Peyer's patch (tissue), 4 donors: ENCODE measurements around the gene RUNDC3A.

ENCODE experiments used
- POLR2A ChIP-seq, 2 donors: fragments of 450-650 bp; IDR thresholded peaks; one replicate each; pipeline ENCODE4 v1.5.1; 2017; ENCODE audit warnings: antibody characterized with exemption in 2 of 2, mild to moderate bottlenecking in 2 of 2, moderate library complexity in 2 of 2
- TF ChIP-seq, protein P1 (sequence below), 6 experiments: fragments of 450-650 bp in 4 of 6; fragments of 200-600 bp in 2 of 6; sonication (generic) in 1 of 6; IDR thresholded peaks; one replicate each; pipeline ENCODE4 v1.5.1; 2017 to 2019; ENCODE audit warnings: antibody characterized with exemption in 6 of 6, mild to moderate bottlenecking in 3 of 6, moderate library complexity in 1 of 6

DNA sequence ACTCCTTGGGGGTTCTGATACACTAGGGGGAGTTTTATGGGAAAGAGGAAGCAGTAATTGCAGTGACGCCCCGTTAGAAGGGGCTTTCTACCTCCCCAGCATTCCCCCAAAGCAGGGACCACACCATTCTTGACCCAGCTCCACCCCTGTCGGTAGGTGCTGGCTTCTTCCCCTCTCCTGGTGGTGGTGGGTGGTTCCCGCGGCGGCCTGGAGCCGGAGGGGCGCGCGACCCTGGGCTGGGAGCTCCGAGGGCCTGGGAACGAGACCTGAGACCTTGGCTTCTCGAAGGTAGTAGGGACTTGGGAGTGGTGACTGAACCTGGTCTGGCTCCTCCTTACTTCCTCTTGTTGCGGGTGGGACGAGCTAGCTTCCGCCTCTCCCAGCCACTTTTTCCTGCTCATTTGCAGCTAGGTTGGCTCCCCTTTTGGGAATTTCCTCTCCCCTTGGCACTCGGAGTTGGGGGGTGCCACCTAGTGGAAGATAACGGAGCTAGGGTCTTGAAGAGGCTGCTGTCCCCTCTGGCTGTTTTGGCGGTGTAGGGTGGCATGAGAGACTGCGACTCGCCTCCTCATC, 37.1 kb downstream of the RUNDC3A start:
- TF ChIP-seq, protein P1, sequence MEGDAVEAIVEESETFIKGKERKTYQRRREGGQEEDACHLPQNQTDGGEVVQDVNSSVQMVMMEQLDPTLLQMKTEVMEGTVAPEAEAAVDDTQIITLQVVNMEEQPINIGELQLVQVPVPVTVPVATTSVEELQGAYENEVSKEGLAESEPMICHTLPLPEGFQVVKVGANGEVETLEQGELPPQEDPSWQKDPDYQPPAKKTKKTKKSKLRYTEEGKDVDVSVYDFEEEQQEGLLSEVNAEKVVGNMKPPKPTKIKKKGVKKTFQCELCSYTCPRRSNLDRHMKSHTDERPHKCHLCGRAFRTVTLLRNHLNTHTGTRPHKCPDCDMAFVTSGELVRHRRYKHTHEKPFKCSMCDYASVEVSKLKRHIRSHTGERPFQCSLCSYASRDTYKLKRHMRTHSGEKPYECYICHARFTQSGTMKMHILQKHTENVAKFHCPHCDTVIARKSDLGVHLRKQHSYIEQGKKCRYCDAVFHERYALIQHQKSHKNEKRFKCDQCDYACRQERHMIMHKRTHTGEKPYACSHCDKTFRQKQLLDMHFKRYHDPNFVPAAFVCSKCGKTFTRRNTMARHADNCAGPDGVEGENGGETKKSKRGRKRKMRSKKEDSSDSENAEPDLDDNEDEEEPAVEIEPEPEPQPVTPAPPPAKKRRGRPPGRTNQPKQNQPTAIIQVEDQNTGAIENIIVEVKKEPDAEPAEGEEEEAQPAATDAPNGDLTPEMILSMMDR (IDR thresholded peaks at IDR 0.05): peak; percentile 22 to 76 (median 34)
- no peak for TF ChIP-seq POLR2A (IDR thresholded peaks at IDR 0.05)
